ENCODE results near the gene NEURL1B.

DNA sequence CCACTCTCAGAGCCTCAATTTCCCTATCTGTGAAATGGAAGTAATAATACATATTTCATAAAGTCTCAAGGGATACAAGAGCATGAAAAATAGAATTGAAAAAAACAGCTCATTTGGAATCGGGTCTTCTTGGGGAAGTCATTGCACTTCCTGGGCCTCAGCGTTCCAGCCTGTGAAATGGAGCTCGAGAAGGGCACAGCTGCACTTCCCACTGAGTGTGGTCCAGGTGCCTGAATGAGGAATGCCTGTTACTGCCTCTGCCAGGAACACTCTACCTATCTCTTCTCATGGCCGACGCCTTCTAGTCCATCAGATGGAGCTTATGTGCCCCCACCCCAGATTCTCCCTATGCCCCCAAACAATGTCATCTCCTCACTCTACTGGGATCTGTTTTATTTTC lies 924 bp upstream of the NEURL1B start:
- TF ChIP-seq, protein P1, sequence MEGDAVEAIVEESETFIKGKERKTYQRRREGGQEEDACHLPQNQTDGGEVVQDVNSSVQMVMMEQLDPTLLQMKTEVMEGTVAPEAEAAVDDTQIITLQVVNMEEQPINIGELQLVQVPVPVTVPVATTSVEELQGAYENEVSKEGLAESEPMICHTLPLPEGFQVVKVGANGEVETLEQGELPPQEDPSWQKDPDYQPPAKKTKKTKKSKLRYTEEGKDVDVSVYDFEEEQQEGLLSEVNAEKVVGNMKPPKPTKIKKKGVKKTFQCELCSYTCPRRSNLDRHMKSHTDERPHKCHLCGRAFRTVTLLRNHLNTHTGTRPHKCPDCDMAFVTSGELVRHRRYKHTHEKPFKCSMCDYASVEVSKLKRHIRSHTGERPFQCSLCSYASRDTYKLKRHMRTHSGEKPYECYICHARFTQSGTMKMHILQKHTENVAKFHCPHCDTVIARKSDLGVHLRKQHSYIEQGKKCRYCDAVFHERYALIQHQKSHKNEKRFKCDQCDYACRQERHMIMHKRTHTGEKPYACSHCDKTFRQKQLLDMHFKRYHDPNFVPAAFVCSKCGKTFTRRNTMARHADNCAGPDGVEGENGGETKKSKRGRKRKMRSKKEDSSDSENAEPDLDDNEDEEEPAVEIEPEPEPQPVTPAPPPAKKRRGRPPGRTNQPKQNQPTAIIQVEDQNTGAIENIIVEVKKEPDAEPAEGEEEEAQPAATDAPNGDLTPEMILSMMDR (IDR thresholded peaks at IDR 0.05): no peak
- no peak for TF ChIP-seq POLR2A (IDR thresholded peaks at IDR 0.05)

Data from right lobe of liver (tissue), 4 donors.